Fibroblast of pulmonary artery (primary cell): ENCODE measurements around the gene PSMD6.
A peak's percentile ranks its signal among the peaks of the same experiment; 100 is the strongest.

Source experiments
- DNase-seq: peaks from one replicate; pipeline ENCODE4 v3.0.0-alpha.2; 2010; ENCODE audit warnings: low read depth
- H3K4me3 ChIP-seq: replicated peaks from 2 replicates; pipeline ENCODE4 v1.5.1; 2011; ENCODE audit warnings: low read depth, mild to moderate bottlenecking, control low read depth, low read length, moderate library complexity
- TF ChIP-seq, protein P1 (sequence below): IDR thresholded peaks from 2 replicates; pipeline ENCODE4 v1.5.1; 2011; ENCODE audit warnings: mild to moderate bottlenecking, control low read depth, low read length, inconsistent platforms; ENCODE audit errors: missing control alignments

PSMD6 gene

DNA sequence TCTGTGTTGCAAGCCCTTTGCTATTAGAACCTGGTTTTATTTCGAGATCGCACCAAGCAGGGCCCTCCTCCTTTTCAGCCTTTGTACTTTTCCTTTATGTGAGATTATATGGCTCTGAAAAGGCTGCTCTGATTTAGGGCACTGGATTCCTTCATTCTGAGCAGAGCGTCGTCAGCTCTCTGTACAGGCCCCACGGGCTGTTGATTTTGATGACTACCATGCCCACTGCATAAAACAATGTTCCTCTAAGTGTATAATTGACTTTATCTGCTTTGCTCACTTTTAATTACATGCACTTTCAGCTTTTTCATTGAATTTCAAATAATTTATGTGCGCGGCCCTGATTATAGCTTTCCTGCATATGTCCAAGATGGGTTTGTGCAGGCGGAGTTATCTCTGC, 4.4 kb upstream of the PSMD6 start:
- TF ChIP-seq, protein P1, sequence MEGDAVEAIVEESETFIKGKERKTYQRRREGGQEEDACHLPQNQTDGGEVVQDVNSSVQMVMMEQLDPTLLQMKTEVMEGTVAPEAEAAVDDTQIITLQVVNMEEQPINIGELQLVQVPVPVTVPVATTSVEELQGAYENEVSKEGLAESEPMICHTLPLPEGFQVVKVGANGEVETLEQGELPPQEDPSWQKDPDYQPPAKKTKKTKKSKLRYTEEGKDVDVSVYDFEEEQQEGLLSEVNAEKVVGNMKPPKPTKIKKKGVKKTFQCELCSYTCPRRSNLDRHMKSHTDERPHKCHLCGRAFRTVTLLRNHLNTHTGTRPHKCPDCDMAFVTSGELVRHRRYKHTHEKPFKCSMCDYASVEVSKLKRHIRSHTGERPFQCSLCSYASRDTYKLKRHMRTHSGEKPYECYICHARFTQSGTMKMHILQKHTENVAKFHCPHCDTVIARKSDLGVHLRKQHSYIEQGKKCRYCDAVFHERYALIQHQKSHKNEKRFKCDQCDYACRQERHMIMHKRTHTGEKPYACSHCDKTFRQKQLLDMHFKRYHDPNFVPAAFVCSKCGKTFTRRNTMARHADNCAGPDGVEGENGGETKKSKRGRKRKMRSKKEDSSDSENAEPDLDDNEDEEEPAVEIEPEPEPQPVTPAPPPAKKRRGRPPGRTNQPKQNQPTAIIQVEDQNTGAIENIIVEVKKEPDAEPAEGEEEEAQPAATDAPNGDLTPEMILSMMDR: no peak
- H3K4me3 ChIP-seq: no peak overlapping the region
- DNase-seq: no peak

DNA sequence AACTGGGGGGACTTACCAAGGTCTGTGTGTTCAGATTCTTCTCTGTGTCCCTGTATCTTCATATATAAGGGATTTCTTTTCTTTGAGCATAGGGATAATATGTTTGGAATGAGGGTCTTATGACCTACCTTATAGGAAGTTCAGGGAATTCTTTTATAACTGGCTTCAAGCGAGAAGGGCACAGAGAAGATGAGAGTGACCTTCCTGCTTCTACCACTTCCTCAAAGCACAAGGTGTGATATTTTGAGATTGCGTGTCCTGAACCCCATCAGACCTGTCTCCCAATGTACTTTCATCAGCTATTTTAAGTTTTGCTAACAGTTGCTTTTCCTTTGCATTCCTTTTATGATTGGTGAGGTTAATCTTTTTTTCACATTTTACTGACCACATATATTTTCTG, 3.1 kb upstream of the PSMD6 start:
- DNase-seq: no peak
- H3K4me3 ChIP-seq: no peak overlapping the region
- TF ChIP-seq, protein P1: no peak

DNA sequence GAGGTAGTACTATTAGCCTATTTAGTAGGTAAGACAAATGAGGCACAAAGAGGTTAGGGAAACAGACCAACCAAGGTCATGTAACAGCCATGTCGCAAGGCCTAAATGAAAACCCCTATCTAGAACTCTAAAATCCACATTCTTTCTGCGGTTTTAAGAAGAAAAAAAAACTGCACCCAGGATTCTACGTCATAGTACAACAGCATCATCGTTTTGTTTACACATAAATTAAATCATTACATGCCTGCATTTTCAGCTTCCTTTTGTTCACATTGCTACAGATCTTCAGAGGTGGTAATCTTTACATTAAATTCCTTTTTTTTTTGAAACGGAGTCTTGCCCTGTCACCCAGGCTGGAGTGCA, 548 bp upstream of the PSMD6 start:
- DNase-seq: peak; percentile 24
- H3K4me3 ChIP-seq: no peak overlapping the region
- TF ChIP-seq, protein P1: no peak

DNA sequence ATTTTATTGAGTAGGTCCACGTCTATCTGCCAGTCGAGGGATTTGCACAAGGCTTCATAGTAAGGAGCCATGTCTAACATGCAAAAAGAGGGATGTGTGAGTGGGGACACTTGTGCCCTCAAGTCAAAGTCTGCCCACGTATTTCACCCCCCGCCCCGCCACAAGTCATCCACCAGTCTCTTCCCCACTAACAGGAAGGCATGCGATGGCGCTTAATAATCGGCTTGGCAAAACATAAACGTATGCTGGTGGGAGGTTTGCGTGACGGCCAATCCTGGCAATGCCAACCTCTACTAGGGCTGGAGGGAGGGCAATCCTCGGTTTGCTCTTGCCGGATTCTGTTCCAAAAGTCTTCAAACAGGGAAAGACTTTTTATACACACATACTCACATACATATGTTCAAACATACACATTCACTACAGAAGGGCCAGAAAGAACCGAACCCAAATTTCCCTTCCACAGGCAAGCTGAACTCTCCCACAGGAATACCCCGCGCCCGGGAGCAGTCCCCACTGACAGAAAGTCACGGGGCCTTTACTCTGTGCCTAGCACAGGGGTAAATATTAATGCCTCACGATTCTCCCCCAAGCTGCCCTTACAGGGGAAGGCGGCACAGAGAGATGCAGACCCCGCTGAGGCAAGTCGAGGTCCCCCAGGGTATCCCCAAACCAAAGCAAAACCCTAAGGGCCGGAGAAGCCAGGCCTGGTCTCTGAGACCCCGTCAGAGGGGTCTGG, 675 bp downstream of the PSMD6 start:
- TF ChIP-seq, protein P1: no peak
- peak; percentile 15 for DNase-seq
- peak overlapping the region; percentile 91 for H3K4me3 ChIP-seq

DNA sequence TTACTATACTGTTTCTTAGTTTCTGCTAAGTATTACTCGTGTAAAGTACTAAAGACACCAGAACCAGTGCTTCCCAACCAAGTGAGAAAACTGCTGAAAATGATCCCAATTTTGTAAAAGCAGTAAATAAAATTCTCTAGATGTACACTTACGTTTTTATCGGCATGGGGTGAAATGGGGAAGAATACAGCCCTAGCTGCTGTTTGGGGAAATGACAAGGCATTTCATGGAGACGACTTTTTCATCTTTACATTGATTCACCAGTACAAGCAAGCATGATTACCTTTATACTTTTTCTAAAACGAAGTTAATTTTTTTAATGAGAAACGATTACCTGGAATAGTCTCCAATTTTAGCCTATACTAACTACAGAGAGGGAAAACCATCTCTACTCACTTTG, 1.4 kb downstream of the PSMD6 start:
- H3K4me3 ChIP-seq: peak overlapping the region; percentile 91
- no peak for DNase-seq

DNA sequence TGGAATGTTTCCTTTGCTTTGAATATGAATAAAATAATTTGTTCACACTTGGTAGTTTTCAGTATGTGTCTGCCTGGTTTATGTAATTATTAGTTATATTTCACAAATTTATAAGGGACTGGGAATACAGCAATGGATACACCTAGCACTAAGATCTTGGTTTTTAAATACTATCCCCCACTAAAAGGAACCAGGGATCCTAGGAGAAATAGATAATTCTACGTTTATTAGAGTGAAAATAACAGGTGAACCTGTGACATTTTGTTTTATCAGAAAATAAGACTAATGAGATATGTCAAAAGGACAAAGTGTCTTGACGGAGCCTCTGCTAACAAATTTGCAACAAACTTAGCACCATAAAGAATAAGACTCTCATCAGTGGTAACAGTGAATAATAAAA, 3.4 kb downstream of the PSMD6 start:
- DNase-seq: no peak
- TF ChIP-seq, protein P1: no peak
- H3K4me3 ChIP-seq: no peak overlapping the region

More for the DNA sequence above, 1.4 kb downstream of the PSMD6 start:
- TF ChIP-seq, protein P1: no peak

DNA sequence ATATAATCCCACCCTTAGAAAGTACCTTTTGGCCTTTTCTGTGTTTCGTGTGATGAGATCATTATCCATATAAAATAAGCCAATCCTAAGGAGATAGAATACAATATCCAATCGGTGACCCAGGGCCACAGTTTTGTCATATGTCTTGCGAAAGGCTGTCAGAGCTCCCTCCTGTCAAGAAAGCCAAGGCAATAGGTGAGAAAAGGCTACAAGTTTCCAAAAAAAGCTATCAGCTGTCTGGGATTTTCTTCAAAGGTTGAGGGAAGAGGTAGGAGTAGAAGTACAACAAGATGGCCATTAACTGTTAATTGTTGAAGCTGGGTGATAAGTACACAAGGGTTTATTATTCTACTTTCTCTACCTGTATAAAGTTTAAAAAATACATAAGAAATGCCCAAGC, 4.0 kb downstream of the PSMD6 start:
- no peak for DNase-seq
- H3K4me3 ChIP-seq: no peak overlapping the region
- TF ChIP-seq, protein P1: no peak
